Right lobe of liver (tissue), 4 donors: ENCODE data around the gene UNC13B.

Experiments
- CTCF ChIP-seq, 4 donors: fragments of 200-600 bp in 3 of 4; fragments of 450-650 bp in 1 of 4; IDR thresholded peaks; one replicate each; pipeline versions ENCODE4 v1.5.1 to v1.8.0; 2016 to 2022; ENCODE audit warnings: antibody characterized with exemption in 4 of 4, mild to moderate bottlenecking in 2 of 4
- POLR2A ChIP-seq: fragments of 450-650 bp; IDR thresholded peaks from one replicate; pipeline ENCODE4 v1.6.1; 2017; ENCODE audit warnings: antibody characterized with exemption, mild to moderate bottlenecking
- donor health status: DM: no; HTN: no; CAD: no.
- donor health status: DM: no; HTN: no; CAD: no.
- donor health status: DM: no; HTN: yes; CAD: no.

- TF ChIP-seq POLR2A (no peak), CTCF (IDR thresholded peaks at IDR 0.05) (no peak)
Observed at GRCh38 chr9:35422753-35423152, 260.9 kb downstream of the UNC13B start.
